Measurements from ENCODE around the gene TNS2. TPM values are rescaled to one million over a fixed set of nuclear protein-coding genes. Genes with fewer than 3 reads are reported as not detected.

TNS2 gene
- total and polyA plus RNA-seq, 2 experiments from 2014 or later = 1.8 to 6.9 TPM

DNA sequence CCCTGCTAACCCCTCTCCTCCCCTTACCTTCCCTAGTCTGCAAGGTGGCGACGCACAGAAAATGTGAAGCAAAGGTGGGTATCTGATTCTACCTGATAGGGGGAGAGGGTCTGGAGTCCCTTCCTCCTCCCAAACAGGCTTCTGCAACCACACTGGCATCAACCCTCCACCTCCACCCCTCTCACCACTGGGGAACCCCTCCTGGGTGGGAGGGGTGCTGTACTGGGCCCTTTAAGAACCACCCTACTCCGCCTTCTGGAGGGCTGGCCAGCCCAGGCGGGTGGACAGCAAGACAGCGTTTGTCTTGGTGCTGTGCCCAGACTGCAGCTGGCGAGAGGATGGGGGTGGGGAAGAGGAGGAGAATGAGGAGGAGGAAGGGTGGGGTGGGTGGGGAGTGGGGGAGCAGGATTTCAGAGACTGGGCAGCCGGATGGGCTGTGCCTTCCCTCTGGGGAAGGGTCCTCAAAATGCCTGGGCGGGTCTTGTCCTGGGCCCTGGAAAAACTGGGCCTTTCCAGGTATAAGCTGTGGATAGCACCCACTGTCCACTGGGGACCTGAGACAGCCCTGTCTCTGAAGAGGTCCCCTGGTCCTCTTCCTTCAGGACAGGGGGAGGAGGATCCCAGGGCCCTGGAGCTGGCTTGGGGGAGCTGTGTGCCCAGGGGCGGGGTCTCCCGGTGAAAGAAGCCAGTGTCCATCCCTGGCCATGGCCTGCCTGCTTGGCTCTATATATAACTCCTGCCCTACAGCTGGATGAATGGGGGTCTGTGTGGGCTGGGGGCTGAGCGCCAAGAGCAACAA lies 2.8 kb downstream of the TNS2 start (continued):
- TF ChIP-seq, protein P1, sequence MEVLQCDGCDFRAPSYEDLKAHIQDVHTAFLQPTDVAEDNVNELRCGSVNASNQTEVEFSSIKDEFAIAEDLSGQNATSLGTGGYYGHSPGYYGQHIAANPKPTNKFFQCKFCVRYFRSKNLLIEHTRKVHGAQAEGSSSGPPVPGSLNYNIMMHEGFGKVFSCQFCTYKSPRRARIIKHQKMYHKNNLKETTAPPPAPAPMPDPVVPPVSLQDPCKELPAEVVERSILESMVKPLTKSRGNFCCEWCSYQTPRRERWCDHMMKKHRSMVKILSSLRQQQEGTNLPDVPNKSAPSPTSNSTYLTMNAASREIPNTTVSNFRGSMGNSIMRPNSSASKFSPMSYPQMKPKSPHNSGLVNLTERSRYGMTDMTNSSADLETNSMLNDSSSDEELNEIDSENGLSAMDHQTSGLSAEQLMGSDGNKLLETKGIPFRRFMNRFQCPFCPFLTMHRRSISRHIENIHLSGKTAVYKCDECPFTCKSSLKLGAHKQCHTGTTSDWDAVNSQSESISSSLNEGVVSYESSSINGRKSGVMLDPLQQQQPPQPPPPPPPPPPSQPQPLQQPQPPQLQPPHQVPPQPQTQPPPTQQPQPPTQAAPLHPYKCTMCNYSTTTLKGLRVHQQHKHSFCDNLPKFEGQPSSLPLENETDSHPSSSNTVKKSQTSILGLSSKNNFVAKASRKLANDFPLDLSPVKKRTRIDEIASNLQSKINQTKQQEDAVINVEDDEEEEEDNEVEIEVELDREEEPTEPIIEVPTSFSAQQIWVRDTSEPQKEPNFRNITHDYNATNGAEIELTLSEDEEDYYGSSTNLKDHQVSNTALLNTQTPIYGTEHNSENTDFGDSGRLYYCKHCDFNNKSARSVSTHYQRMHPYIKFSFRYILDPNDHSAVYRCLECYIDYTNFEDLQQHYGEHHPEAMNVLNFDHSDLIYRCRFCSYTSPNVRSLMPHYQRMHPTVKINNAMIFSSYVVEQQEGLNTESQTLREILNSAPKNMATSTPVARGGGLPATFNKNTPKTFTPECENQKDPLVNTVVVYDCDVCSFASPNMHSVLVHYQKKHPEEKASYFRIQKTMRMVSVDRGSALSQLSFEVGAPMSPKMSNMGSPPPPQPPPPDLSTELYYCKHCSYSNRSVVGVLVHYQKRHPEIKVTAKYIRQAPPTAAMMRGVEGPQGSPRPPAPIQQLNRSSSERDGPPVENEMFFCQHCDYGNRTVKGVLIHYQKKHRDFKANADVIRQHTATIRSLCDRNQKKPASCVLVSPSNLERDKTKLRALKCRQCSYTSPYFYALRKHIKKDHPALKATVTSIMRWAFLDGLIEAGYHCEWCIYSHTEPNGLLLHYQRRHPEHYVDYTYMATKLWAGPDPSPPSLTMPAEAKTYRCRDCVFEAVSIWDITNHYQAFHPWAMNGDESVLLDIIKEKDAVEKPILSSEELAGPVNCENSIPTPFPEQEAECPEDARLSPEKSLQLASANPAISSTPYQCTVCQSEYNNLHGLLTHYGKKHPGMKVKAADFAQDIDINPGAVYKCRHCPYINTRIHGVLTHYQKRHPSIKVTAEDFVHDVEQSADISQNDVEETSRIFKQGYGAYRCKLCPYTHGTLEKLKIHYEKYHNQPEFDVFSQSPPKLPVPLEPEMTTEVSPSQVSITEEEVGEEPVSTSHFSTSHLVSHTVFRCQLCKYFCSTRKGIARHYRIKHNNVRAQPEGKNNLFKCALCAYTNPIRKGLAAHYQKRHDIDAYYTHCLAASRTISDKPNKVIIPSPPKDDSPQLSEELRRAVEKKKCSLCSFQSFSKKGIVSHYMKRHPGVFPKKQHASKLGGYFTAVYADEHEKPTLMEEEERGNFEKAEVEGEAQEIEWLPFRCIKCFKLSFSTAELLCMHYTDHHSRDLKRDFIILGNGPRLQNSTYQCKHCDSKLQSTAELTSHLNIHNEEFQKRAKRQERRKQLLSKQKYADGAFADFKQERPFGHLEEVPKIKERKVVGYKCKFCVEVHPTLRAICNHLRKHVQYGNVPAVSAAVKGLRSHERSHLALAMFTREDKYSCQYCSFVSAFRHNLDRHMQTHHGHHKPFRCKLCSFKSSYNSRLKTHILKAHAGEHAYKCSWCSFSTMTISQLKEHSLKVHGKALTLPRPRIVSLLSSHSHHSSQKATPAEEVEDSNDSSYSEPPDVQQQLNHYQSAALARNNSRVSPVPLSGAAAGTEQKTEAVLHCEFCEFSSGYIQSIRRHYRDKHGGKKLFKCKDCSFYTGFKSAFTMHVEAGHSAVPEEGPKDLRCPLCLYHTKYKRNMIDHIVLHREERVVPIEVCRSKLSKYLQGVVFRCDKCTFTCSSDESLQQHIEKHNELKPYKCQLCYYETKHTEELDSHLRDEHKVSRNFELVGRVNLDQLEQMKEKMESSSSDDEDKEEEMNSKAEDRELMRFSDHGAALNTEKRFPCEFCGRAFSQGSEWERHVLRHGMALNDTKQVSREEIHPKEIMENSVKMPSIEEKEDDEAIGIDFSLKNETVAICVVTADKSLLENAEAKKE (CRISPR knock-in tag; IDR thresholded peaks at IDR 0.05) = no peak
- TF ChIP-seq EZH2phosphoT487 (IDR thresholded peaks at IDR 0.05; ENCODE audit: unreplicated experiment) (no peak), ZNF114 (CRISPR knock-in tag; IDR thresholded peaks at IDR 0.05) (no peak), STAT1 (IDR thresholded peaks at IDR 0.05; ENCODE audit: unreplicated experiment) (no peak), CREB1 (CRISPR knock-in tag; IDR thresholded peaks at IDR 0.05; ENCODE audit: low read depth) (no peak), ZNF331 (CRISPR knock-in tag; IDR thresholded peaks at IDR 0.05; ENCODE audit: low read depth) (no peak), JUNB (IDR thresholded peaks at IDR 0.05; ENCODE audit: unreplicated experiment) (no peak), NANOG (IDR thresholded peaks at IDR 0.05; ENCODE audit: borderline replicate concordance) (no peak)
- TF ChIP-seq, protein P2, sequence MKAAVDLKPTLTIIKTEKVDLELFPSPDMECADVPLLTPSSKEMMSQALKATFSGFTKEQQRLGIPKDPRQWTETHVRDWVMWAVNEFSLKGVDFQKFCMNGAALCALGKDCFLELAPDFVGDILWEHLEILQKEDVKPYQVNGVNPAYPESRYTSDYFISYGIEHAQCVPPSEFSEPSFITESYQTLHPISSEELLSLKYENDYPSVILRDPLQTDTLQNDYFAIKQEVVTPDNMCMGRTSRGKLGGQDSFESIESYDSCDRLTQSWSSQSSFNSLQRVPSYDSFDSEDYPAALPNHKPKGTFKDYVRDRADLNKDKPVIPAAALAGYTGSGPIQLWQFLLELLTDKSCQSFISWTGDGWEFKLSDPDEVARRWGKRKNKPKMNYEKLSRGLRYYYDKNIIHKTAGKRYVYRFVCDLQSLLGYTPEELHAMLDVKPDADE (IDR thresholded peaks at IDR 0.05) = no peak

Data from GM23338 (cell line).